Measurements from ENCODE around the gene PKP3. TPM values are rescaled to one million over a fixed set of nuclear protein-coding genes. Genes with fewer than 3 reads are reported as not detected.
"Not testable (repeated sequence)": the region's sequence is repeated elsewhere in the genome, so short reads cannot be mapped to it uniquely, and the experiment has no call there.

Gene PKP3
- total RNA-seq, 1 donor from 2014 or later: 0.68 TPM

- no peak for DNase-seq
Observed at GRCh38 chr11:379205-380094, 14.6 kb upstream of the PKP3 start.

- no peak for DNase-seq
Observed at GRCh38 chr11:380095-380480, 13.9 kb upstream of the PKP3 start.

- no peak for DNase-seq
Observed at GRCh38 chr11:380491-380890, 13.5 kb upstream of the PKP3 start.

GRCh38 chr11:380996-381395 lies 13.0 kb upstream of the PKP3 start:
- DNase-seq: no peak

- DNase-seq: no peak
Observed at GRCh38 chr11:381501-382072, 12.4 kb upstream of the PKP3 start.

GRCh38 chr11:382081-382629 lies 11.9 kb upstream of the PKP3 start:
- DNase-seq: no peak

- no peak for DNase-seq
Observed at GRCh38 chr11:383431-383830, 10.6 kb upstream of the PKP3 start.

- no peak for DNase-seq
Observed at GRCh38 chr11:384511-384910, 9.5 kb upstream of the PKP3 start.

GRCh38 chr11:385594-386351 lies 8.2 kb upstream of the PKP3 start:
- no peak for DNase-seq

GRCh38 chr11:386483-386882 lies 7.5 kb upstream of the PKP3 start:
- DNase-seq: no peak

- DNase-seq: peak; percentile 35
Observed at GRCh38 chr11:387193-387793, 6.7 kb upstream of the PKP3 start.

- DNase-seq: not testable (repeated sequence)
Observed at GRCh38 chr11:389369-389768, 4.6 kb upstream of the PKP3 start.

- DNase-seq: no peak
Observed at GRCh38 chr11:390175-390574, 3.8 kb upstream of the PKP3 start.

GRCh38 chr11:391117-392017 lies 2.6 kb upstream of the PKP3 start:
- no peak for DNase-seq

GRCh38 chr11:392102-392777 lies 1.8 kb upstream of the PKP3 start:
- no peak for DNase-seq

GRCh38 chr11:393219-394033 lies 583 bp upstream of the PKP3 start:
- peak; percentile 43 for DNase-seq

GRCh38 chr11:394858-395655 lies 1.0 kb downstream of the PKP3 start:
- DNase-seq: no peak

GRCh38 chr11:395866-396265 lies 1.9 kb downstream of the PKP3 start:
- DNase-seq: no peak

GRCh38 chr11:396511-396947 lies 2.5 kb downstream of the PKP3 start:
- peak; percentile 68 for DNase-seq
